ENCODE measurements around the gene SERPINE1.

Gene SERPINE1

DNA sequence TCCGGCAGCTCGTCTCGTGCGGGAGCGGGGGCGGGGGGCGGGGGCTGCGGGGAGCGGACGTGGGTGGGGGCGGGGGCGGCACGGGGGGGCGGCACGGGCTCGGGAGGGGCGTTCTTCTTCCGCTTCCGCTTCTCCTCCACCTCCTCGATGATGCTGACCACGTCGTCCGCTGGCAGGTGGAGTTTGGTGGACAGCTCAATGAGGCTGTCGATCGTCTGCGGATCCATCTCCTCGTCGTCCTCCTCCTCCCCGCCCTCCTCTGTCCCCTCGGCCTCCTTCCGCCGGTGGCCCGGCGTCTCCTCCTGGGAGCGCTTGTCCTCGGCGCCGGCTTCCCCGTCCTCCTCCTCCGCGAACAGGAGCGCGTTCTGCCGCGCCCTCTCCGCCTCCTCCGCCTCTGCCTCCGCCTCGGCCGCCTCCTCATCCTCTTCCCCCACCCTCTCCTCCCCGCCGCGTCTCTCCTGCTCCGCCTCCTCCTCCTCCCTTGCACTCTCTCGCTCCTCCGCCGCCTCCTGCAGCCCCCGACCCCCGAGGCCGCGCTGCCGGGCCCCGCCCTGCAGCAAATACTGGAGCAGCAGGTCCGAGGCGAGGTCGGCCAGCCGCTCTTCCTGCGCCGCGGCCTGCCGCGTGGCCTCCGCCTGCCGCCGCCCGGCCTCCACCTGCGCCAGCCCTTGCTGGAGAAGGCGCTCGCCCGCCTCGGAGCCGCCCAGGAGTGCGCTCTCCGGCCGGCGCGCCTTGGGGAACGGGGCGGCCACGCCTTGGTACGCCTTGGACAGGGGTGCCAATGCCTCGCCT, 36.6 kb downstream of the SERPINE1 start:
- TF ChIP-seq ZNF274 (IDR thresholded peaks at IDR 0.05; ENCODE audit: low read depth, low read length), result no peak
- H3K4me3 ChIP-seq (ENCODE audit: low read length), result peak overlapping the region; percentile 33; the same call in 1 of the 2 replicates

GRCh38 chr7:101164071-101164840, 37.4 kb downstream of the SERPINE1 start:
- peak overlapping the region; percentile 19; the same call in 1 of the 2 replicates for H3K4me3 ChIP-seq (ENCODE audit: low read length)
- no peak for TF ChIP-seq ZNF274 (IDR thresholded peaks at IDR 0.05; ENCODE audit: low read depth, low read length)

DNA sequence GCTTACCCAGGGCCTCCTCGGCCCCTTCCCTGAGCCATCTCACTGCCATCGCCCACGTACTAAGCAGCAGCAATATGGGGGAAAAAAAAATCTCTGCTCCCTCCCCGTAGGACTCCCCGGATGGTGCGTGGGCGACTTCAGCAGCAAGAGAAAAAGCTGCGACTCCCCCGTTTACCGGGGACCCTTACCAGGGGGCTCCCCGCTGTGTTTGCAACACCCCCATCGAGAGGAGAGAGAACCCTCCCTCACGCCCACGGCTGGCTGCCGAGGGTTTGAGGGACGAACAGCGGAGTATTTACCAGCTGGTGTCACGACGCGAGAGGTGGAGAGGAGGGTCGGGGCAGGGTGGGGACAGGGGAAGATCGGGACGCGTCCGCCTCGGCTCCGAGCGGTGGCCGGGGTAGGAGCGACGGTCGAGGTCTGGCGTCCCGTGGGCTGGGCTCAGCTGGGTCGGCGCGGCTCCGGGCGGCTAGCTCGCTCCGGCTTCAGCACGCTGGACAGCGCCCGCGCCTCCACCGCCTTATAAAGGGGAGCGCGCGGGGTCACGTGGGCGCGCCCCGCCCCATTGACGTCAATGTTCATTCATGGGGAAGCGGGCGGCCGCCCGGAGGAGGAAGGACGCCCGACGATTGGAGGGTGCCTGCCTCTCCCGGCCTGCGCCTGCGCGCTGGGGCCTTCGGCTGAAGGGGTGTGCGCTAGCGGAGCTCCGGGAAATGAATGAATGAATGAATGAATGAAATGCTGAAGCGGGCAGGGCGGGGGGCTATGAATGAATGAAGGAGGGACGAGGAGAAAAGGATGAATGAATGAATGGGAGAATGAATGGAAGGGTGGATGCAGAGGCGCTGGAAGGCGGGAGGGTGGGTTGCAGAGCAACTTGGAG, 38.4 kb downstream of the SERPINE1 start, which contains the start of gene VGF:
Gene VGF, minus strand, starts transcription at position 495 of the 883 bp plus-strand sequence. CDS start 726 bp downstream, outside the sequence.
- TF ChIP-seq ZNF274 (IDR thresholded peaks at IDR 0.05; ENCODE audit: low read depth, low read length), result no peak
- no peak within 1 kb of the TSS; the same call in 1 of the 2 replicates for H3K4me3 ChIP-seq (ENCODE audit: low read length)

GRCh38 chr7:101165958-101166647, 39.2 kb downstream of the SERPINE1 start:
- no peak for TF ChIP-seq ZNF274 (IDR thresholded peaks at IDR 0.05; ENCODE audit: low read depth, low read length)
- H3K4me3 ChIP-seq (ENCODE audit: low read length), result no peak overlapping the region; the same call in 1 of the 2 replicates

GRCh38 chr7:101166648-101166908, 39.7 kb downstream of the SERPINE1 start:
- no peak for TF ChIP-seq ZNF274 (IDR thresholded peaks at IDR 0.05; ENCODE audit: low read depth, low read length)

DNA sequence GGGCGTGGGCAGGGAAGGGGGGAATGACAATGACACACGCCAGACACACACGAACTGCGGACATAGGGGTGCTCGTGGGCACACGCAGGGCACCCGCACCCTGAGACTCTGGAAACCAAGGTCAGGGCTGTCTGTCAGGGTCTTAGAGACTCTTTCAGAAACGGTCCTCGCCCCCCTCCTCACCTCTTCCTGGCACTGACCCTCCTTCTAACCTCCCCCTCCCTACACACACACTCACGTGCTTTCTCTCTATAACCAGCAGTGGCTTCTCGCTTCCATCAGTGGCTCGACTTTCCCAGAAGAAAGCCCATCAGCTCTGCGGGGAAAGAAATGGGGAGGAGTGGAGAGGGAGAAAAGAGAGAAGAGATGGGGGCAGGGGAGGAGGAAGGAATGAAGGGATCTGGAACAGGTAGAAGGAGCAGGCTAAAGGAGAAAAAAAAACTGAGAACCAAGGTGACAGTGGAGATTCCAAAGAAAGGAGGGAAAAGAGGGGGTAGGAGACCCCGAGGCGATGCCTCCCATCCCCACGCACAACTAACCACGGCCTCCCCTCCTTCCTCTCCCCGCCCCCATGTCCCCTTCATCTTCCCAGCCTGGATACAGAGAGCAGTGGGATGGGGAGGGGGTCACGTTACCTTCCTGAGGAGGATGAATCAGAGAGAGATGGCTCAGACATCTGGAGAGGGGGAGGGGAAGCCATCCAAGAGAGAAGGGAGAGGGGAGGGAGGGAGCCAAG, 40.2 kb downstream of the SERPINE1 start:
- no peak for TF ChIP-seq ZNF274 (IDR thresholded peaks at IDR 0.05; ENCODE audit: low read depth, low read length)
- no peak overlapping the region for H3K4me3 ChIP-seq (ENCODE audit: low read length)

More at GRCh38 chr7:101166648-101166908, 39.7 kb downstream of the SERPINE1 start:
- no peak overlapping the region for H3K4me3 ChIP-seq (ENCODE audit: low read length)

DNA sequence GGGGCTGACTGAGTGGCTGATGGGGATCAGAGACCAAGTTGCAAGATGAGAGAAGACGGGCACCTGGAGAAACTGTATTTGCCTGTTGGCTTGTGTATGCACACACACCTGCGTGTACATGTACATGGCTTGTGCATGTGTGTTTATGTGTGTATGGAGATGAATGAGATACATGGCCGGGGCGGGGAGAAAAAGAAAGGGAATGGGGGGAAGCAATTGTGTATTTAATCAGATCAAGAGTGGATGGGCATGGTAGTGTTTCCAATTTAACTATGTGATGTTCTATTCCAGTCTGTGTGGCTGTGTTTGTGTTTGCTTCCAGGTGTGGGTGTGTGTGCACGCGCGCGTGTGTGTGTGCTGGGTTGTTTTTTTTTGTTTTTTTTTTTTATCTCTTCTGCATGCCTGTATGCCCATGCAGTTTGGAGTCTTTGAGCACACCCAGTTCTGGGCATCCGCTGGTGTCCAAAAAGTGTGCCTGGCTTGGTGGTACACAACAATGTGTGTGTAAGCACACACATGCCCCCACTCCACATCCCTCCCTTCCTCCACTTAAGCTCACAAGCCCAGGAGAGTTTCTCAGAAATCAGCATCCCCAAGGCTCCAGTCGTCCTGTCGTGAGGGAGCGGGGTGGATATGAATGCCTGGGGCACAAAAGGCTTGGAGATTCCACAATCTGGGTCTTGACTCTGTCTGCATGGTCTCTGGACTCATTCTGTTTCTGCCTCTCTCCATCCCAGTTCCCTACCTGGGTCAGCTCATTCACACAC, 40.9 kb downstream of the SERPINE1 start:
- H3K4me3 ChIP-seq (ENCODE audit: low read length), result no peak overlapping the region
- no peak for TF ChIP-seq ZNF274 (IDR thresholded peaks at IDR 0.05; ENCODE audit: low read depth, low read length)

DNA sequence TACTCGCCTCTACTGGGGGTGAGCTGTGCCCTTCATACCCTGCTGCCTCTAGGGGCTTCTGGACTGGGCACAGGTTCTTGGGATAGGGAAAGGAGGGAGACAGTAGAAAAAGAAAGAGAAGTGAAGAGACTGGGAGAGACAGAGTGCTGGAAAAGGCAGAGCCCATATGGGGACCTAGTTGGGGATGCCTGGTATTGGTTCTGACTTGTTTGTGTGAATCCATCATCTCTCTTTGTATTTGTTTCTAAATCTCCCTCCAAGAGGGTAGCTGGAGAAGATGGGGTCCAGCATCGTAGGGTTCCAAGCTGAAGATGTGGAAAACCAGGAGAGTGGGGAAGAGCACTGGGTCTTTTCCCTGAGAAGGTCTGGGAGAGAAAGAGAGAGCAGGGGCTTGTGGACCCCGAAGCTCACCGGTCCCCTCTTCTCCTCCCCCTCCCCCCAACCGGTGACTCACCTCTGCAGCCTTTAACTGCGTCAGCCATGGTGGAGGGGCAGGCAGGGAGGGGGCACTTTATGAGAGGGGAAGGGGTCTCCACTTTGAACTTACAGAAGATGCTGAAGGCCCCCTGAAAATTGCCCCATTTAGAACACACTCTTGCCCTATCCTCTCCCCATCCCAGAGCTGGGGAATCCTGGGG, 41.6 kb downstream of the SERPINE1 start:
- H3K4me3 ChIP-seq (ENCODE audit: low read length), result no peak overlapping the region
- TF ChIP-seq ZNF274 (IDR thresholded peaks at IDR 0.05; ENCODE audit: low read depth, low read length), result no peak

- H3K4me3 ChIP-seq (ENCODE audit: low read length), result no peak overlapping the region
- no peak for TF ChIP-seq ZNF274 (IDR thresholded peaks at IDR 0.05; ENCODE audit: low read depth, low read length)
Observed at GRCh38 chr7:101169110-101169837, 42.4 kb downstream of the SERPINE1 start.

- TF ChIP-seq ZNF274 (IDR thresholded peaks at IDR 0.05; ENCODE audit: low read depth, low read length), result no peak
Observed at GRCh38 chr7:101169838-101170551, 43.1 kb downstream of the SERPINE1 start.

More at GRCh38 chr7:101169838-101170551, 43.1 kb downstream of the SERPINE1 start:
- H3K4me3 ChIP-seq (ENCODE audit: low read length), result no peak overlapping the region
